ENCODE data around the gene ANGPTL2. TPM values are rescaled to one million over a fixed set of nuclear protein-coding genes. Genes with fewer than 3 reads are reported as not detected.

The ANGPTL2 gene
- polyA plus RNA-seq, 4 donors = 0.45 to 16.5 (median 4.3) TPM

DNA sequence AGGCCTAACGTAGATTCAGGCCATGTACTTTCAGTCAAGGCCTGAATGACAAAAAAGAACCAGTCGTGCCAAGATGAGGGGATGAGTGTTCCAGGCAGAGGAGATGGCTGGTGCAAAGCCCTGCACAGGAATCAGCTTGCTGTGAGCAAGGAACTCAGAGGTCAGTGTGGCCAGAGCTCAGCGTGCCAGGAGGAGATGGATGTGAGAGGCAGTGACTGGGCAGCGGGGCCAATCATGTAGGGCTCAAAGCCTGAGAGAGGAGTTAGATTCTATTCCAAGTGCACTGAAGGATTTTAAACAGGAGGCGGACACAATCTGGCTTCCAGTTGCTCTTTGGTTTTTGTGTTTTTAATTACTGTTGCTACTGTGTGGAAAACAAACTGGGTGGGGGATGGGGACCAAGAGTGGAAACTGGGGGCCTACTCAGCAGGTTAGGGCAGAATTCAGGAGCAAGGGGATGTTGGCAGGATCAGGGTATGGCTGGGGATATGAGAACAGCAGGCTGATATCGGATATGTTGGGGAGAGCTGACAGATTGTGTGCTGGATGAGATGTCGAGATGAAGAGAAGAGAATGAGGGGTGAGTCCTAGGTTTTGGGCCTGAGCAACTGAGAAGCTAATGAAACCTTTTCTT is 64.3 kb downstream of the ANGPTL2 start:
- H3K9me3 ChIP-seq (ENCODE audit: control insufficient read depth in 2 of 2, insufficient read depth in 1 of 2, low read depth in 1 of 2, low read length in 1 of 2) = no peaks in the 10 kb centered on the region
- peaks cover 0 to 49% (median 5%) of the 10 kb centered on the region in 3 donors for H3K36me3 ChIP-seq (ENCODE audit: control insufficient read depth in 3 of 3, insufficient read depth in 2 of 3, low read depth in 1 of 3, low read length in 3 of 3)
- no peak for DNase-seq
- no peak overlapping the region for H3K4me3 ChIP-seq (ENCODE audit: low read depth in 1 of 3, low read length in 3 of 3)
- no peak for FAIRE-seq
- H3K4me1 ChIP-seq (ENCODE audit: control insufficient read depth in 3 of 3, insufficient read depth in 2 of 3, low read depth in 1 of 3, low read length in 2 of 3) = peaks cover 0 to 5% (median 0%) of the 10 kb centered on the region in 3 donors
- peak overlapping the region in 2 of 3 donors; percentile 15 to 52 for H3K27ac ChIP-seq (ENCODE audit: low read depth in 1 of 3, low read length in 2 of 3)
- WGBS, 3 donors = 72 to 93% (median 83%) methylated on average over 7 of the region's 7 CpGs
- no peaks in the 10 kb centered on the region for H3K27me3 ChIP-seq (ENCODE audit: control insufficient read depth in 3 of 3, insufficient read depth in 3 of 3, low read length in 3 of 3)

DNA sequence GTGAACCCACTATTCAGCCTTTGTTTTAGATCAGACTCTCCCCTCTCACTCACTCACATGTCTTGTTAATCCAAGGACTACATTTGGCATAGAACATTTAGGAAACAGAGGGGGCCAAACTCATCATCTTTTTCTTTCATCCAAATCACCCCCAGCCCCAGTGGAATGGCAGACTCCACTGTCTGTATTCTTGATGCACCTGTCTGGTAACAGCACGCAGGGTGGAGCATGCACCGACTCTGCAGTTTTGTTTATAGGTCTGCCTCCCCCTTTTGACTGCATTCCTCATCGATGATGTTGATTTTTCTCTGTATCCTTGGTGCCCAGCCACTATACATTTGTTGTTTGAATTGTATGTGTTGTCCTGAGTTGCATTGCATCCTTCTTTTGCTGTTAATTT is 66.0 kb downstream of the ANGPTL2 start:
- Histone ChIP-seq H3K27ac (ENCODE audit: low read depth in 1 of 3, low read length in 2 of 3) (no peak overlapping the region), H3K36me3 (ENCODE audit: control insufficient read depth in 3 of 3, insufficient read depth in 2 of 3, low read depth in 1 of 3, low read length in 3 of 3) (peaks cover 0 to 52% (median 6%) of the 10 kb centered on the region in 3 donors), H3K4me1 (ENCODE audit: control insufficient read depth in 3 of 3, insufficient read depth in 2 of 3, low read depth in 1 of 3, low read length in 2 of 3) (peaks cover 0 to 8% (median 0%) of the 10 kb centered on the region in 3 donors), H3K9me3 (ENCODE audit: control insufficient read depth in 2 of 2, insufficient read depth in 1 of 2, low read depth in 1 of 2, low read length in 1 of 2) (no peaks in the 10 kb centered on the region), H3K27me3 (ENCODE audit: control insufficient read depth in 3 of 3, insufficient read depth in 3 of 3, low read length in 3 of 3) (no peaks in the 10 kb centered on the region), H3K4me3 (ENCODE audit: low read depth in 1 of 3, low read length in 3 of 3) (no peak overlapping the region)
- no peak for DNase-seq
- 90 to 92% (median 92%) methylated on average over 3 of the region's 3 CpGs for WGBS, 3 donors
- FAIRE-seq = no peak

DNA sequence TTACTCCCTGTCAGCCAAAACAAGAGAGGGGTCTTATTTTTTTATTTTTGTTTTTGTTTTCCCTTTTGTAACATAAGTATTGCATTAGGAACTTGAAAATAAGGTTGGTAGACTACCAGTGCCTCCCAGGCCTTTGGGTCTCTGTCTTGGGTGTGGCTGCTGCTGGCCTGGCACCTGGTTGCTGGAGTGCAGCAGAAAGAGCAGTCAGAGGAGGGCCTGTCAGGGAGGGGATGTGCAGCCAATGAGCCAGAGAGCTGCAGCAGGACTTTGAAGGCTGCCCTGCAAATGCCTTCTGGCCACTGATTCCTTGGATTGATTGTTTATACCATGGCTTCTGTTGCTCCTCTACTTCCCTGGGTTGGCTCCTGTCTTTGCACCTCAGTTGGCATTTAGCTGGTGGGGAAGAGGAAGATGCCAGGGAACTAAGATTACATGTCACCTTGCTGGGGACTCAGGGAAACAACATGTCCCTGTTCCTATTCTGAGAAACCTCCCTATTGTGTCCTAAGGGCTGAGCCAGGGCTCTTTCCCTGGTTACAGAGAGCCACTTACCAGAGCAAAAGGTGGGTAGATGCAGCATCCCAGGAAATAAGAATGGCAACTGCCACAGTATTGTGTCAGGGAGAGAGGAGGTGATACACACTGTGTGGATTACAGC is 66.6 kb downstream of the ANGPTL2 start:
- peaks cover 0 to 49% (median 9%) of the 10 kb centered on the region in 3 donors for H3K36me3 ChIP-seq (ENCODE audit: control insufficient read depth in 3 of 3, insufficient read depth in 2 of 3, low read depth in 1 of 3, low read length in 3 of 3)
- no peak for DNase-seq
- H3K4me3 ChIP-seq (ENCODE audit: low read depth in 1 of 3, low read length in 3 of 3) = no peak overlapping the region
- FAIRE-seq = no peak
- no peak overlapping the region for H3K27ac ChIP-seq (ENCODE audit: low read depth in 1 of 3, low read length in 2 of 3)
- H3K9me3 ChIP-seq (ENCODE audit: control insufficient read depth in 2 of 2, insufficient read depth in 1 of 2, low read depth in 1 of 2, low read length in 1 of 2) = no peaks in the 10 kb centered on the region
- peaks cover 0 to 8% (median 0%) of the 10 kb centered on the region in 3 donors for H3K4me1 ChIP-seq (ENCODE audit: control insufficient read depth in 3 of 3, insufficient read depth in 2 of 3, low read depth in 1 of 3, low read length in 2 of 3)
- H3K27me3 ChIP-seq (ENCODE audit: control insufficient read depth in 3 of 3, insufficient read depth in 3 of 3, low read length in 3 of 3) = no peaks in the 10 kb centered on the region

GRCh38 chr9:127053960-127054359 is 68.5 kb downstream of the ANGPTL2 start:
- FAIRE-seq (no peak), DNase-seq (no peak)
- Histone ChIP-seq H3K27ac (ENCODE audit: low read depth in 1 of 3, low read length in 2 of 3) (peak overlapping the region in 1 of 3 donors; percentile 23), H3K36me3 (ENCODE audit: control insufficient read depth in 3 of 3, insufficient read depth in 2 of 3, low read depth in 1 of 3, low read length in 3 of 3) (peaks cover 0 to 60% (median 11%) of the 10 kb centered on the region in 3 donors), H3K4me3 (ENCODE audit: low read depth in 1 of 3, low read length in 3 of 3) (no peak overlapping the region), H3K27me3 (ENCODE audit: control insufficient read depth in 3 of 3, insufficient read depth in 3 of 3, low read length in 3 of 3) (no peaks in the 10 kb centered on the region), H3K4me1 (ENCODE audit: control insufficient read depth in 3 of 3, insufficient read depth in 2 of 3, low read depth in 1 of 3, low read length in 2 of 3) (peaks cover 0 to 8% (median 6%) of the 10 kb centered on the region in 3 donors), H3K9me3 (ENCODE audit: control insufficient read depth in 2 of 2, insufficient read depth in 1 of 2, low read depth in 1 of 2, low read length in 1 of 2) (no peaks in the 10 kb centered on the region)
- 78 to 93% (median 92%) methylated on average over 5 of the region's 5 CpGs for WGBS, 3 donors

- peaks cover 0 to 6% (median 4%) of the 10 kb centered on the region in 3 donors for H3K4me1 ChIP-seq (ENCODE audit: control insufficient read depth in 3 of 3, insufficient read depth in 2 of 3, low read depth in 1 of 3, low read length in 2 of 3)
- peaks cover 0 to 61% (median 11%) of the 10 kb centered on the region in 3 donors for H3K36me3 ChIP-seq (ENCODE audit: control insufficient read depth in 3 of 3, insufficient read depth in 2 of 3, low read depth in 1 of 3, low read length in 3 of 3)
- H3K4me3 ChIP-seq (ENCODE audit: low read depth in 1 of 3, low read length in 3 of 3) = no peak overlapping the region
- H3K27ac ChIP-seq (ENCODE audit: low read depth in 1 of 3, low read length in 2 of 3) = peak overlapping the region in 1 of 3 donors; percentile 41
- WGBS, 3 donors = 66 to 90% (median 88%) methylated on average over 14 of the region's 14 CpGs
- DNase-seq (no peak), FAIRE-seq (no peak)
- no peaks in the 10 kb centered on the region for H3K27me3 ChIP-seq (ENCODE audit: control insufficient read depth in 3 of 3, insufficient read depth in 3 of 3, low read length in 3 of 3)
- no peaks in the 10 kb centered on the region for H3K9me3 ChIP-seq (ENCODE audit: control insufficient read depth in 2 of 2, insufficient read depth in 1 of 2, low read depth in 1 of 2, low read length in 1 of 2)
Measured at GRCh38 chr9:127053057-127053821, 69.2 kb downstream of the ANGPTL2 start.

GRCh38 chr9:127051881-127052595 is 70.4 kb downstream of the ANGPTL2 start:
- no peak for DNase-seq
- no peaks in the 10 kb centered on the region for H3K9me3 ChIP-seq (ENCODE audit: control insufficient read depth in 2 of 2, insufficient read depth in 1 of 2, low read depth in 1 of 2, low read length in 1 of 2)
- H3K4me1 ChIP-seq (ENCODE audit: control insufficient read depth in 3 of 3, insufficient read depth in 2 of 3, low read depth in 1 of 3, low read length in 2 of 3) = peaks cover 0 to 6% (median 3%) of the 10 kb centered on the region in 3 donors
- WGBS, 3 donors = 83 to 90% (median 89%) methylated on average over 8 of the region's 8 CpGs
- H3K27ac ChIP-seq (ENCODE audit: low read depth in 1 of 3, low read length in 2 of 3) = no peak overlapping the region
- H3K27me3 ChIP-seq (ENCODE audit: control insufficient read depth in 3 of 3, insufficient read depth in 3 of 3, low read length in 3 of 3) = no peaks in the 10 kb centered on the region
- no peak overlapping the region for H3K4me3 ChIP-seq (ENCODE audit: low read depth in 1 of 3, low read length in 3 of 3)
- no peak for FAIRE-seq
- peaks cover 0 to 57% (median 11%) of the 10 kb centered on the region in 3 donors for H3K36me3 ChIP-seq (ENCODE audit: control insufficient read depth in 3 of 3, insufficient read depth in 2 of 3, low read depth in 1 of 3, low read length in 3 of 3)

DNA sequence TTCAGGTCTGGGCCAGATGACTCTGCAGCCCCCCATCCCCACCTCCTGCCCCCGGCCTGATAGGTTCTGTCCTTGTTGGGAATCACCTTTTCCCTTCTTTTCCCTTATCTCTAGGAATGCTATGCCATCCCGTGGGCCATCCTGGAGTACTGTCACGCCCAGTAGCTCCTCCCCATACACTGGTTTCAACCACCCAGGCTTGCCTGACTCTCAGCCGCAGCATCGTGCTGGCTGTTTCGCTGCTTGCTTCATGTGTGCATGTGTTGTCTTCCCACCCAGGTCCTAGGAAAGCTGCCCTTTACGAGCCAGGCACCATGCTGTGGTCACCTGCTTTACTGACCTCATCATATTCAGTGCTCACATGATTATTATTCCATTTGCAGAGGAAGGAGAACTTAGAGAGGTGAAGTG is 71.8 kb downstream of the ANGPTL2 start:
- no peak overlapping the region for H3K4me3 ChIP-seq (ENCODE audit: low read depth in 1 of 3, low read length in 3 of 3)
- peaks cover 0 to 6% (median 3%) of the 10 kb centered on the region in 3 donors for H3K4me1 ChIP-seq (ENCODE audit: control insufficient read depth in 3 of 3, insufficient read depth in 2 of 3, low read depth in 1 of 3, low read length in 2 of 3)
- H3K27ac ChIP-seq (ENCODE audit: low read depth in 1 of 3, low read length in 2 of 3) = no peak overlapping the region
- no peaks in the 10 kb centered on the region for H3K27me3 ChIP-seq (ENCODE audit: control insufficient read depth in 3 of 3, insufficient read depth in 3 of 3, low read length in 3 of 3)
- peaks cover 0 to 47% (median 9%) of the 10 kb centered on the region in 3 donors for H3K36me3 ChIP-seq (ENCODE audit: control insufficient read depth in 3 of 3, insufficient read depth in 2 of 3, low read depth in 1 of 3, low read length in 3 of 3)
- no peaks in the 10 kb centered on the region for H3K9me3 ChIP-seq (ENCODE audit: control insufficient read depth in 2 of 2, insufficient read depth in 1 of 2, low read depth in 1 of 2, low read length in 1 of 2)
- DNase-seq (no peak), FAIRE-seq (no peak)
- 87 to 89% (median 88%) methylated on average over 7 of the region's 7 CpGs for WGBS, 3 donors

DNA sequence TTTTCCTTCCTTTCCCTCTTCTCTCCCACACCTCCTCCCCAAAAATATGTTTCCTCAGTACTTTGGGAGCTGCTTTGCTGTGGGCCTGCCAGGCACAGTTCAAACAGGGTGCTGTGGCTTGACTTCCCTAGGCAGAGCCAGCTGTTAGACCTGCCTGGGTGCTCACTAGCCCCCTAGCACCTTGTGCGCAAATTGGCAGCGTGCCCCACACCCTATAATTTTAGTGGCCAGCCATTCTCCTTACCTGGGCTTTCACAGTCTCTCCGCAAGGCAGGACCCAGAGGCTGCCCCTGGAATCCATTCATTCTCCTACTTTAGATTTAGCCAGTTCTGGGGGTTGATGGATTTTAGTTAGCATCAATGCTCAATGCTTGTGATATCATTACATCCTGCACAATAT is 72.3 kb downstream of the ANGPTL2 start:
- Histone ChIP-seq H3K27me3 (ENCODE audit: control insufficient read depth in 3 of 3, insufficient read depth in 3 of 3, low read length in 3 of 3) (no peaks in the 10 kb centered on the region), H3K4me1 (ENCODE audit: control insufficient read depth in 3 of 3, insufficient read depth in 2 of 3, low read depth in 1 of 3, low read length in 2 of 3) (peaks cover 0 to 6% (median 3%) of the 10 kb centered on the region in 3 donors), H3K27ac (ENCODE audit: low read depth in 1 of 3, low read length in 2 of 3) (no peak overlapping the region), H3K9me3 (ENCODE audit: control insufficient read depth in 2 of 2, insufficient read depth in 1 of 2, low read depth in 1 of 2, low read length in 1 of 2) (no peaks in the 10 kb centered on the region), H3K36me3 (ENCODE audit: control insufficient read depth in 3 of 3, insufficient read depth in 2 of 3, low read depth in 1 of 3, low read length in 3 of 3) (peaks cover 0 to 45% (median 9%) of the 10 kb centered on the region in 3 donors), H3K4me3 (ENCODE audit: low read depth in 1 of 3, low read length in 3 of 3) (no peak overlapping the region)
- no peak for DNase-seq
- FAIRE-seq = no peak
- WGBS, 3 donors = 92 to 98% (median 95%) methylated on average over 3 of the region's 3 CpGs

Measured in small intestine (tissue), 7 donors.